HG02973 (cell line): Measurements from ENCODE around the gene EZR.

Experiments
- ATAC-seq: cut with Tn5 transposase; IDR thresholded peaks from one replicate; pipeline ENCODE4 v1.9.1; 2021; ENCODE audit warnings: moderate library complexity; ENCODE audit not compliant: unreplicated experiment

Gene EZR

GRCh38 chr6:158764183-158764849 lies 54.9 kb downstream of the EZR start:
- no peak for ATAC-seq

- no peak for ATAC-seq
Measured at GRCh38 chr6:158763434-158764182, 55.6 kb downstream of the EZR start.

- ATAC-seq, result no peak
Measured at GRCh38 chr6:158762787-158763433, 56.3 kb downstream of the EZR start.

GRCh38 chr6:158761746-158762145 lies 57.4 kb downstream of the EZR start:
- no peak for ATAC-seq

GRCh38 chr6:158760618-158761250 lies 58.4 kb downstream of the EZR start:
- no peak for ATAC-seq

GRCh38 chr6:158759966-158760617 lies 59.1 kb downstream of the EZR start:
- no peak for ATAC-seq

- no peak for ATAC-seq
Measured at GRCh38 chr6:158758941-158759479, 60.2 kb downstream of the EZR start.

GRCh38 chr6:158758451-158758860 lies 60.7 kb downstream of the EZR start:
- no peak for ATAC-seq

GRCh38 chr6:158757753-158758090 lies 61.4 kb downstream of the EZR start:
- no peak for ATAC-seq

GRCh38 chr6:158756977-158757752 lies 62.0 kb downstream of the EZR start:
- no peak for ATAC-seq

- ATAC-seq, result no peak
Measured at GRCh38 chr6:158756126-158756525, 63.0 kb downstream of the EZR start.

- ATAC-seq, result no peak
Measured at GRCh38 chr6:158755636-158756035, 63.5 kb downstream of the EZR start.

GRCh38 chr6:158754738-158755137 lies 64.4 kb downstream of the EZR start:
- no peak for ATAC-seq

- no peak for ATAC-seq
Measured at GRCh38 chr6:158753811-158754210, 65.4 kb downstream of the EZR start.

GRCh38 chr6:158752613-158753012 lies 66.6 kb downstream of the EZR start:
- no peak for ATAC-seq

- no peak for ATAC-seq
Measured at GRCh38 chr6:158751921-158752320, 67.2 kb downstream of the EZR start.

GRCh38 chr6:158751224-158751623 lies 67.9 kb downstream of the EZR start:
- ATAC-seq, result no peak

- no peak for ATAC-seq
Measured at GRCh38 chr6:158744986-158745430, 74.2 kb downstream of the EZR start.

- no peak for ATAC-seq
Measured at GRCh38 chr6:158743033-158743651, 76.0 kb downstream of the EZR start.

- ATAC-seq, result no peak
Measured at GRCh38 chr6:158739673-158740072, 79.5 kb downstream of the EZR start.
